Measurements from ENCODE around the gene KRT73.

KRT73 gene

DNA sequence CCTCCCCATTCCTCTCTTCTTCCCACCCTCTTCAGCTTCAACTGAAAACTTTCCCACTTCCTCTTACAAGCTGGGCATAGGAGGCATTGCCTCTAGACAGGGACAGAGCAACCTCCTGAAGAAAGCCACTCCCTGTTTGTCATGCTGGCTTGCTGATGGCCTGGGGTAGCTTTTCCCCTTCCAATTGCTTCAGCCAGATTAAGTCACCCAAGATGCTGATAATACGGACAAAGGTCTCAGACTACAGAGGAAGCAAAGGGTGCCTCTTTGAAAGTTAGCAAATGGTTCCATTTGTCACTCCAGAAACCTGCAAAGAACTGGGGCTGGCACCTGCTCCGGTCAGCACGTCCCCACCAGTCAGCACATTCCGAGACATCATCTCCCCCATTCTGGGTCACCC, 27.6 kb upstream of the KRT73 start:
- DNase-seq (ENCODE audit: low read depth in 2 of 2): no peak

DNA sequence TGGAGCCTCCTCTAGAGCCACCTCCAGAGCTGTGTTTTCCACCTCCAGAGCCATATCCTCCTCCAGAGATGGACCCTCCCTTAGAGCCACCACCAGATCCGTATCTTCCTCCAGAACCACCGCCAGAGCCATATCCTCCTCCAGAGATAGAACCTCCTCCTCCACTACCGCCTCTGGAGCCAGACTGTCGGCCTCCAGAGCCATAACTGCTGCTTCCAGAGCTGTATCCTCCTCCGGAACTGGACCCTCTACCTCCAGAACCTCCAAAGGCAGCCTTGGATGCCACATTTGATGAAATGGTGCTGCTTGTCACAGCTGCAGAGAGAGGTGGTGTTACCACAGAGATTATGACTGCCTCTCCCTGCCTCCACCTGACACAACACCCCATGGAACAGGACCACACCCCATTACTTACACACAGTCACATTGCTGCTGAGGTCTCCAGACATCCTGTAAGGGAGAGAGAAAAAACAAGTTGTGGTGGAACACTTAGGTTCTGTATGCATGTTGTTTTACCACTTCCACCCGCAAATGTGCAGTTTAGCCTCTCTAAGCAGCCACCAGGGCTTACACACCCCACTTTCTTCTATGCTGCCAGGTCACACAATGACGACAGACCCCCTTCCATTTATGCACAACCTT, 26.9 kb upstream of the KRT73 start:
- peak in 1 of 2 donors; percentile 11 for DNase-seq (ENCODE audit: low read depth in 2 of 2)

- no peak for DNase-seq (ENCODE audit: low read depth in 2 of 2)
Measured at GRCh38 chr12:52644078-52644415, 25.7 kb upstream of the KRT73 start.

DNA sequence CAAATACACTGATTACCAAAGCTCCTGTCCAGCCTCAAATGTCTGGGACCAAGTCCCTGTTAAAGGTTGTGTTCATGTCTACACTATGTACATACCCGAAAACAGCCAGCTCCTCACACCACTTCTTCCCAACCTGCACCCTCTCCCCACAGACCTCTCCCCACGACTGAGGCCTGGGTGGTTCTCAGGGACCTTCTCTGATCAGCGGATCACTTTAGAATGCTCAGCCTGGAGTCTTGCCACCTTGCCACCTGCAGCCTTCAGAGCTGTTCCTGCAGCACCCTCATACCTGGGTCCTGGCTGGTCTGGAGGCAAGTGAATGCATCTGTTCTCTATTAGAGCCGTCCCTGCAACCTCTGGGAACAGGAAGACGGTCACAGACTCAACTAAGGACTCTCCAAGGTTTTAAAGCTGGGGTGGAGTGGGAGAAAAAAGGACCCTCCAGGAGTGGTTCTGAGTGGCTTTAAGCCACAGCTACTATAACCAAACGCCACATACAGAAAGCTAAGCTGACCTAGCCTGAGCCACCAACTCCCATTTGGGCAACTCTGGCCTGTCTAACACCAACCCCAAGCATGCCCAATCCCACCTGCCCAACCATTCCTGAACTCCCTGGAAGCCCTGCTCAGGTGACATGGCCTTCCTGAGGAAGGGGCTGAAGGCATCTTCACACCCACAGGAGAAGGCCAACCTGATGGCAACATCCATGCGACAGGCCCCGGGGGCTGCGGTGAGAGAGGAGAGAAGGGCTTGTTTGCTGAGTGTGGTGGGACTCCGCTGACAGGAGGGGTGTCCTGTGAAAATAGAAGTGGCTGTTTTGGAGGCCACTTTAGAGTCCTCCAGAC, 25.1 kb upstream of the KRT73 start:
- DNase-seq (ENCODE audit: low read depth in 2 of 2): no peak

DNA sequence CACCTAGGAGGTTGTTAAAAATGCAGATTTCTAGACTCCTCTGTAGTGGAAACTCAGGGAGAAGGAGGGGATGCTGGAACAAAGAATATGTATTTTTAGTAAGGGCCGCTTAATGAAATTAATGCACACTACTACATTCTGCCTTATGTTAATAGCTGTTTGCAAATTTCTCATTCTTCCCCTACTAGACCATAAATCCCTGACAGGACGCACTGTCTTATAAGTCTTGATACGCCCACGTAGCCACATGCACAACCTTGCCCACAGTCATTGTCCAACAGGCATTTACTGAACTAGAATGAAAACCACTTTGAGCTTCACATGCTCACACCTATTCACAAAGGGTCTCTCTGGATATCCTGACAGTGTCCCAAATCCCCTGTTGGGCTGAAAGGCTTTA, 23.1 kb upstream of the KRT73 start:
- DNase-seq (ENCODE audit: low read depth in 2 of 2): no peak

DNA sequence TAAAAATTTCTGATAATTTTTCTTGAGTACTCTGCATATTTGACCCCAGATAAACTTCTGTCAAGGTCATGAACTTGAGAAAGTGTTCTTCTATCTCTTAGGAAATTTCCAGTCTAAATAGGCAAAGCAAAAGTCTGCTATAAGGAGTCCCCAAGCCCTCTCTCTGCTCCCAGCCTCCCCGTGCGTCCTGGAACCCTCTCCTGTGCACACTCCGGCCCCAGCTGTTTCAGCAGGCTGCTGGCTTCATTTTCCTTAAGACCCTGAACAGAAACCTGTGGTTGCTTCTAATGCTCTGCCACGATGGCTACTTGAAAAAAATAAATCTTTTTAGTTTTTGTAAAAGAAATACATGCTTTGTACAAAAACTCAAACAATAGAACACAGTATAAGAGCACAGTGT, 18.9 kb upstream of the KRT73 start:
- DNase-seq (ENCODE audit: low read depth in 2 of 2): no peak

- DNase-seq (ENCODE audit: low read depth in 2 of 2): no peak
Measured at GRCh38 chr12:52636592-52637258, 18.4 kb upstream of the KRT73 start.

DNA sequence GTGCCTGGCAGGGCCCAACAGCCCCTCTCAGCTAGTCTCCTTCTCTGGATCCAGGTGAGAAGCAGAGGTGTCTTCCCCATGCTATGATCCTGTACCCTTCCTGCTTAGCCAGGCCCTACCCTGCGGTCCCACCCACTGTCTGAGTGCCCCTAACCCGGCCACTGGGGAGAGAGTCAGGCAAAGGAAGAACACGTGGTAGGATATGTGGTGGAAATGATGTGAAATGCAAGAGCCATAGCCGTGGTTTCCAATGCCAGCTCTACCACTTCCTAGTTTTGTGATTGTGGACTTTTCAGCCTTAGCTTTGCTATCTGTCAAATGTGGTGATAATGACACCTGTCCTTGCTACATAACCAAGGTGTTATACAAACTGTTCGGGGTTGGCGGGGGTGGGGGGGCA, 17.8 kb upstream of the KRT73 start:
- DNase-seq (ENCODE audit: low read depth in 2 of 2): no peak

- DNase-seq (ENCODE audit: low read depth in 2 of 2): no peak
Measured at GRCh38 chr12:52634266-52635056, 16.1 kb upstream of the KRT73 start.

DNA sequence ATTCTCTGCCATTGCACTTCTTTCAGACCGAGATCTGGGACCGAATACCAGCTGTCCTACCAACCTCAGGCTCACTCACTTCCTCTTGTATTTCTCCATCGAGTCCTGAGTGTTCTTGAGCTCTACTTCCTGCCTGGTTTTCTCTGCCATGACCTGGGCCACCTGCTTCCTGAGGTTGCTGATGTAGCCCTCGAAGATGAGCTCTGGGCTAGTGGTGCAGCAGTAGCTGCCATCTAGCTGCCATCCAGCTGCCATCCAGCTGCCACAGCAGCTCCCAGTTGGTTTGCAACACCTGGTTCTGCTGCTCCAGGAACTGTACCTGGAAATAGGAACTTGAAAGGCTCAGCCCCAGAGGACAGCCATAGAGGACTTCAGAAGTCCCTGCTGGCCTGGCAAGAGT, 15.0 kb upstream of the KRT73 start:
- DNase-seq (ENCODE audit: low read depth in 2 of 2): no peak

DNA sequence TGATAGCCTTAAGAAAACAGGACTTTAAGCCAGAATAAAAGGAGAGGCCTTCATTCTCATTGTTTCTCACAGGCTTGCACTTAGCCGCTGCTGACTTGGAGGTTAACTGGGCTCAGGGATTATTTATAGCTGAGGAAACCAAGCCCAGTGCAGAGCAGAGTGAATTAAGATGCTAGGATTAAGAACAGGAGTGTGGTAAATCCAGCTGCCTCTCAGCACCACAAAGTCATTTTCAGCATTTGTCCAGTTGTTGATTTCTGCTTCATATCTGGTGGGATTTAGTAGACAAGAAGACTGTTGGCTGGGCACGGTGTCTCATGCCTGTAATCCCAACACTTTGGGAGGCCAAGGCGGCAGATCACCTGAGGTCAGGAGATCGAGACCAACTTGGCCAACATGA, 14.3 kb upstream of the KRT73 start:
- DNase-seq (ENCODE audit: low read depth in 2 of 2): no peak

DNA sequence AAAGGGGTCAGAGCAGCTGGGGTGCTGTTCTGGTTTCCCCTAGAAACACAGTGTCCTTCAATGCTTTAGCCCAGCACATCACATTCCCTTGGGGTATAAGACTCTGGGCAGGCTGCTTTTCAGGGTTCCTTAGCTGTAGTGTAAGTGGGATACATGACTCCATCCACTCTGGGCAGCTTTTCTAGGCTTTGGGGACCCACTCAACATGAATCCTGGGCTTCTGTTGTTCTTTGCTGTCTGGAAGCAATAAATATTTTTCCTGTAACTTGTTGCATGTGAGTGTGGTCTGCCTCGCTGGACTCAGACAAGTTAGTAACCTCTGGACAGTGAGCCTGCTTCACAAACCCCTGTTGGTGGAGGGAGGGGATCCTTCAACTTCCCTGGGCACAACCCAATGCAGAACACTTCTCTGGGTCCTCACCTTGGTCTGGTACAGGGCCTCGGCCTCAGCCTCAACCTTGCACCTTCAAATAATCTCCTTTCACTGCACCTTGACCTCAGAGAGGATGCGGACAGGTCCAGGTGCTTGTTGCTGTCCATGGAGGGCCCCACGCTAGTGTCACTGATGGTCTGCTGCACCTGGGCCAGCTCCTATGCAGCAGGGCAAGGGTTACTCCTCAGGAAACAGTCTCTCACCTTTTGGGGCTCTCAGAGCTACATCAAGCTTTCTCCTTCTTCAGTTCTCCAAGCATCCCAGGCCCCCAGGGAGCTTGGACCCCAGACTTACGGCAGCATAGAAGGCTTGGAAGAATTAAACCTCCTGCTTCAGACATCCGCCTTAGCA, 13.5 kb upstream of the KRT73 start:
- no peak for DNase-seq (ENCODE audit: low read depth in 2 of 2)

DNA sequence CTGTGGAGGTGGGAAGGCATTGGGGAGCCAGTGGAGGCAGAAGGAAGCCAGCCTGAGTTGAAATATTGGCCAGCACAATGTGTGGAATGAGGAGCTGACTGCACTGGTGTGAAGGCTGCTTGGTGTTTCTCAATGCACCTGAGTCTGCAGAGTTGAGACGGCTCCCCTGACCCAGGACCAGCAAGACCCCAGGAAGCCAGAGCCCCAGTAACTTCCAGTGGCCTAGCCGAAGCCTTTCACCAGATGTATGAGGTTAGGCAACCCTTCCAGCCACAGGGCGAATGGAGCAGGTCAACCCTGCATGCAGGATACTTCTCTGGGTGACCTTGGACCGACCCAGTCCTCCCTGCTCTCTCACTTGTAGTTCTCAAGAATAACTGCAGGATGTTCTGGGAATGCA, 12.9 kb upstream of the KRT73 start:
- DNase-seq (ENCODE audit: low read depth in 2 of 2): no peak

DNA sequence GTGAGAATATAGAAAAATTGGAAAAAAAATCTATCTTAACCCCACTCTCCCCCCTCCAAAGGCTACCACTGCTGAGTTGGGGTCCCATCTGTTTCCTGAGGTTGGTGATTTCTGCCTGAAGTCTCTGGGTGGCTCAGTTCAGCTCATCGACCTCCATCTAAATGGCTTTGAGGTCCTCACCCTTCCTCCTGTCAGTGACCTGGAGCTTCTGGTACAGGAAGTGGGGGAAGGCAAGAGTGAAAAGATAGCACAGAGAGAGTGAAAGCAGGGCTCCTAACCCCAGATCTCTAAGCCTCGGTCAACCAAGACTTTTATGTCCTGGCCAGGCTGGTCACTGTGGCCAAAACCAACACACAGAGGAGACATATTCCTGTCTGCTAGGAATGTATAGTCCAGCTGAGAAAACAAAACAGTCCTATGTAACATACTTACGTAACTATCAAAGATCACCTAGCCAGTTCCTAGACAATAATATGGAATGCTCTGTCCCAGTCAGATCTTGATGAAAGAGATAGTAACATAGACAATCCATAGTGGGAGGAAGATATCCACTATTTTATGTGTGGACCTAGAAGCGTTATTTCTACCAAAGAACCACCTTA, 12.3 kb upstream of the KRT73 start:
- DNase-seq (ENCODE audit: low read depth in 2 of 2): no peak

GRCh38 chr12:52630008-52630500, 11.7 kb upstream of the KRT73 start:
- DNase-seq (ENCODE audit: low read depth in 2 of 2): no peak

DNA sequence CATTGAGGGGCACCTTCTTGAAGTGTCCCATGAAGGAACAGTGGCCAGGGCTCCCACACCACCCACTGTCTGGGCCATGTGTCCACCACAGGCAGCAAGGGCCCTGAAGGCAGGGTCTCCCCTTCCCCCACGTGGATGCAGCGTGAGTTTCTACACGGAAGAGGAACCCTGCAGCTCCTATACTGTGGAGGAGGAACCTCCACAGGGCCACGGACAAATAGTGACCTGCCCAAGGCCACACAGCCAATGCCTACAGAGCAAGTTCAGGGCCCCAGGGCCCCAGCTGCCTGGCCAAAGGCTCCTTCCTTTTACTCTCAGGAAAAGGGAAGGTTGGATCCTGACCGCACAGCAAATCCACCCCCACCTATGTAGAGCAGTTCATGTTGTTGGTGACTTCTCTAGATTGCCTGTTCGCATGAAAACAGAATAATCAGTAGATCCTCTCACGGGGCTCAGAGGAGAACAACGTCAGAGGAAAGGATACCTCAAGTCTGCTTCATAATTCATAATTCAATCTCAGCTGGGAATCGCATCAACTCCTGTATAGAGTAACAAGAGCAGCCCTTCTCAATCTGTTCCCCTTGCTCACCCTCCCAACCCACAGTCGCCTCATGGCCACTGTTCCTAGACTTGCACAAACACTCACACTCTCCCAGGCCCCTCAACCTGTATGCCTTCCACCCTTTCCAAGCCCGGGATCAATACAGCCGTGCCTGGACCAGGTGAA, 11.1 kb upstream of the KRT73 start:
- no peak for DNase-seq (ENCODE audit: low read depth in 2 of 2)

DNA sequence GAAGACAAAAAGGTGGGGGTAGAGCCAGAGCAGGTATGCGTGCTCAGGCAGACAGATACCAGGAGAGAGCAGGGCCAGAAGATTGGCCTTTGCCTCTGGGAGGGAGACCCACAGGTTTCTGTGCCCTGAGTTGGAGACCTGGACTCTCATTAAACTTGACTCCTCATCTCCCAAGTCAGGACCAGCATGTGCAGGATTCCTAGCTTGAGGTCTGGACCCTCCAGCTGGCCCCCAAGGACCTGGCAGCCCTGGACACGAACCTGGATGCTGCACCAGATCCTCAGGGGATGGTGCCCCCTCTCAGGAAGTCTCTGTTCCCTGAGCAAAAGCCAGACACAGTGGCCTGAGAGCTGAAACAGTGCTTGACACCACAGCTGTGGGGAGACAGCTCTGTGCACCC, 10.5 kb upstream of the KRT73 start:
- no peak for DNase-seq (ENCODE audit: low read depth in 2 of 2)

DNA sequence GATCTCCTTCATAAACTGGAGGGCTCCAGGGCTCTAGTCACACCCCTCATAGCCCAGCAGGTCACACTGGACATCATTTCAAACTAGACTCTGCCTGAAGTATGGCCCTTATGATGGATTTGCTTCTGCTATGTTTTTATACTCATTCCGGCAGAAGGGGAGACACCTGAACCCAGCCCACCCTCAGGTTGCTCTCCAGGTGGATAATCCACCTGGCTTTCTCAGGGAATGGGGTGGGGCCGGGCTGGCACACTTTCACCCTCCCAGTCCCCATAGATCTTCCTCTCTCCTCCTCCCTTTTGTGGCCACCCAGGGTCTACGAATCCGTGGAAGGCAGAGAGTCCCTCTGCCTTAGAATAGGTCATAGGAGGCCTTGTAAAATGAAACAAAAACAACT, 9.8 kb upstream of the KRT73 start:
- DNase-seq (ENCODE audit: low read depth in 2 of 2): no peak

DNA sequence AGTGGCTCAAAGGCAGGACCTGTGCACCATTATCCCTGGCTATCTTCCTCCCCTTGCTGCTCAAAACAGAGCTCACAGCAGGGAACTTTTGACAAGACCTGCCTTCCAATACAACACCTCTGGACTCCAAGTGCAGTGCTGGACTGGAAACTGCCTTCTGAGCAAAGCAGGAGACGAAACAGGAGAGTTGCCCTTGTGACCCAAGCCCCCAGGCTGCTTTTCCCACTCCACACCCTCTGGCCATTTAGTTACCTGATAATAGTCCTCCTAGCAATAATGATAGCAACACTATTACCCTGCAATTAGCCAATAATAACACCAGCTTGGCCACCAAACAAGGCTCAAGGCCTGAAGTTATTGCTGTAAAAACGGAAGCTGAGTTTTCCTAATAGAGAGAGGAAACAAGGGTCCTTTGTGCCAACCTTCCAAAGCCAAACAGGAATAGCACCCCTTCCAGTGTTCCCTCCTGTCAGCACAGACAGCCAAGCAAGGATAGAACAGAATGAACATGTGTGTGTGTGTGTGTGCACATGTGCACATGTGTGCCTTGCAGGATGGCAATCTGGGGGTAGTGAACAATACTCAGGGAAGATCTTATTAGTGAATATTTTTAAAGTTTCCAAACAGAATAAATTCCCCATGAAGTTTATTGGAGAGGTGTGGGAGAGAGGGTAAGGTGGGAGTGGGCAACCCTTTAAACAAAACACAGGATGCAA, 9.2 kb upstream of the KRT73 start:
- DNase-seq (ENCODE audit: low read depth in 2 of 2): no peak

GRCh38 chr12:52622349-52622748, 4.0 kb upstream of the KRT73 start:
- no peak for DNase-seq (ENCODE audit: low read depth in 2 of 2)

Data from stimulated activated CD8-positive, alpha-beta memory T cell treated with anti-CD3 and anti-CD28 coated beads, Interleukin-15, amount 100 ng/mL, for 4 hours (primary cell).